Measurements from ENCODE around the gene ABCC1.

The ABCC1 gene

DNA sequence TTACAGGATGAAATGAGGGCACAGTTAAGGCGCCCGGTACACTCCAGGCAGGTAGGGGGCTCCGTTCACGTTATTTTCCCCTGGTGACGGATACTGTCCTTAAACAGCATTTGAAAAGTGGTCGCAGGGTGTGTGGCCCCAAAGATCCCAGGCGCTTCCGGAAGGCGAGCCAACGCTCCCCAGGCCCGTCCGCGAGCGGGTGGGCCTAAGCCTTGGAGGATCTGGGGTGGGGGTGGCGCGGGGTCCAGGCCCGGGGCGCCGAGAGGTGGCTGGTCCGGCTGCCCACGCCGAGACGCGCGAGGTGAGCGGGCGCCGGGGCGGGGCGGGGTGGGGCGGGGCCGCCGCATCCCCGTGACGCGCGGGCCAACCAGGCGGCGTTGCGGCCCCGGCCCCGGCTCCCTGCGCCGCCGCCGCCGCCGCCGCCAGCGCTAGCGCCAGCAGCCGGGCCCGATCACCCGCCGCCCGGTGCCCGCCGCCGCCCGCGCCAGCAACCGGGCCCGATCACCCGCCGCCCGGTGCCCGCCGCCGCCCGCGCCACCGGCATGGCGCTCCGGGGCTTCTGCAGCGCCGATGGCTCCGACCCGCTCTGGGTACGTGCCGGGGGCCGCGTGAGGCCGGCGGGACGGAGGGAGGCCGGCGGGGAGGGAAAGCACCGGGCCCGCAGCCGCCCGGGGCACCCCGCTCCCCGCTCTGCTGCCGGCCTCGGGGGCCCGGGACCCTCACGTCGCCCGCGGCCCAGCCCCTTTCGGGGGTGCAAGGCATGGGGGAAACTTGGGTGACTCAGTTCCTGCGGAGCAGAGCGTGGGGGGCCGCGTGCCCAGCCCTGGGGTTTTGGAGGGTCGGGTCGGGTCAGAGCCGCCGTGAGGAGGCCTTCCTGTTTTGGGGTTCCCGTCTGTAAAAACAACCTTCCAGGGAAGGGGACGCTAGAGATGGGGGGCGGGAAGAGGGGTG, at the start of gene ABCC1:
ABCC1 (plus strand) TSS at position 407 of the 951 bp plus-strand sequence; CDS start at position 543, 136 bp downstream.
- H3K4me3 ChIP-seq (ENCODE audit: low read depth, low read length), result peak within 1 kb of the TSS; percentile 96
- TF ChIP-seq, protein P1, sequence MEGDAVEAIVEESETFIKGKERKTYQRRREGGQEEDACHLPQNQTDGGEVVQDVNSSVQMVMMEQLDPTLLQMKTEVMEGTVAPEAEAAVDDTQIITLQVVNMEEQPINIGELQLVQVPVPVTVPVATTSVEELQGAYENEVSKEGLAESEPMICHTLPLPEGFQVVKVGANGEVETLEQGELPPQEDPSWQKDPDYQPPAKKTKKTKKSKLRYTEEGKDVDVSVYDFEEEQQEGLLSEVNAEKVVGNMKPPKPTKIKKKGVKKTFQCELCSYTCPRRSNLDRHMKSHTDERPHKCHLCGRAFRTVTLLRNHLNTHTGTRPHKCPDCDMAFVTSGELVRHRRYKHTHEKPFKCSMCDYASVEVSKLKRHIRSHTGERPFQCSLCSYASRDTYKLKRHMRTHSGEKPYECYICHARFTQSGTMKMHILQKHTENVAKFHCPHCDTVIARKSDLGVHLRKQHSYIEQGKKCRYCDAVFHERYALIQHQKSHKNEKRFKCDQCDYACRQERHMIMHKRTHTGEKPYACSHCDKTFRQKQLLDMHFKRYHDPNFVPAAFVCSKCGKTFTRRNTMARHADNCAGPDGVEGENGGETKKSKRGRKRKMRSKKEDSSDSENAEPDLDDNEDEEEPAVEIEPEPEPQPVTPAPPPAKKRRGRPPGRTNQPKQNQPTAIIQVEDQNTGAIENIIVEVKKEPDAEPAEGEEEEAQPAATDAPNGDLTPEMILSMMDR (IDR thresholded peaks at IDR 0.05; ENCODE audit: control insufficient read depth, extremely low read depth, insufficient read depth), result no peak
- no peak for DNase-seq (ENCODE audit: low read depth)

DNA sequence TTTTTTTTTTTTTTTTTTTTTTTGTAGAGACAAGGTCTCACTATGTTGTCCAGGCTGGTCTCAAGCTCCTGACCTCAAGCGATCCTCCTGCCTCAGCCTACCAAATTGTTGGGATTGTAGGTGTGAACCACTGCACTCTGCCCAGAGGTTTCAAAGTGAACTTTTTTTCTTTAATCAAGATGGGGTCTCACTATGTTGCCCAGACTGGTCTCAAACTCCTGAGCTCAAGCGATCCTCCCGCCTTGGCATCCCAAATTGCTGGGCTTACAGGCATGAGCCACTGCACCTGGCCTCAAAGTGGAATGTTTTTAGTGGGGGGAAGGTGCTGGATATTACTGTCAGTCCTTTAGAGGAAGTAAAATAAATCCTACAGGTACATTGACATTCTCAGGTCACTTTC, 49.1 kb upstream of the ABCC1 start:
- no peak for DNase-seq (ENCODE audit: low read depth)
- no peak overlapping the region for H3K4me3 ChIP-seq (ENCODE audit: low read depth, low read length)
- TF ChIP-seq, protein P1 (IDR thresholded peaks at IDR 0.05; ENCODE audit: control insufficient read depth, extremely low read depth, insufficient read depth), result no peak

DNA sequence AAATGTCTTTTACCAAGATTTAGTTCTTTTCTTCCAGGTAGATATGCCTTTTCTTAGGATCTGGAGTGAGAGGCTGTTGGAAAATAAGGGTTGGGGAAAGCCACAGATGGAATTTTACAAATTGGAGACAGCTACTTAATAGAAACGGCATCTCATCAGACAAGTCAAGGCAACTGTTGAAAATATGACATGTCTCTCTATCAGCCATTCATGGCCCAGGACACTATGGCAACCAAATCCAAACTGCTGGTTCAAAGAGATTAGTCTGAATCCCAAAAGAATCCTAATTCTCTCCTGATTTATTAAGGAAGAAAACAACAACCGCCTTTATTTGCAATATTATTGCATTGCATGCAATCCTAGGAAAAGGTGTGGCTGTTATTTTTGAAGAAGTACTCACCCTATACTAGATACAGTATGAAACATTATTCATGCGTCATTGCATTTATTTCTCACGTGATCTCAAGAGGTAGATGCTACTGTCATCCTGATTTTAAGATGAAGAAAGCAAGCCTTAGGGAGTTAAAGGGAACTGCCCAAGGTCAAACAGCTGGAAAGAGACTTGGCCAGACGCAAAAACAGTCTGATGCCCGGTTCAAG, 48.4 kb upstream of the ABCC1 start:
- TF ChIP-seq, protein P1 (IDR thresholded peaks at IDR 0.05; ENCODE audit: control insufficient read depth, extremely low read depth, insufficient read depth), result no peak

GRCh38 chr16:15903960-15904359, 45.5 kb upstream of the ABCC1 start:
- H3K4me3 ChIP-seq (ENCODE audit: low read depth, low read length), result no peak overlapping the region
- TF ChIP-seq, protein P1 (IDR thresholded peaks at IDR 0.05; ENCODE audit: control insufficient read depth, extremely low read depth, insufficient read depth), result no peak
- no peak for DNase-seq (ENCODE audit: low read depth)

More for the DNA sequence above, 48.4 kb upstream of the ABCC1 start:
- no peak overlapping the region for H3K4me3 ChIP-seq (ENCODE audit: low read depth, low read length)
- DNase-seq (ENCODE audit: low read depth), result no peak

DNA sequence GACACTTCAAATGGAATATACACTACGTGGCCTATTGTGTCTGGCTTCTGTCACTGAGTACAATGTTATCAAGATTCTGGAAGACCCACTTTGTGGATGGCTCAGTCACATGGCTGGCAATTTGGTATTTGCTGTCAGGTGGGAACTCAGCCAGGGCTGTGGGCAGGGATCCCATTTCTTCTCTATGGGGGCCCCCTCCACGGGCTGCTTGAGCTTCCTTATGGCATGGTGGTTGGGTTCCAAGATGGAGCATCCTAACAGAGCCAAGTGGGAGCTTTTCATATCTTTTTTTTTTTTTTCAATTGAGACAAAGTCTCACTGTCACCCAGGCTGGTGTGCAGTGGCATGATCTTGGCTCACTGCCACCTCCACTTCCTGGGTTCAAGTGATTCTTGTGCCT, 43.0 kb upstream of the ABCC1 start:
- no peak for DNase-seq (ENCODE audit: low read depth)
- TF ChIP-seq, protein P1 (IDR thresholded peaks at IDR 0.05; ENCODE audit: control insufficient read depth, extremely low read depth, insufficient read depth), result no peak
- no peak overlapping the region for H3K4me3 ChIP-seq (ENCODE audit: low read depth, low read length)

DNA sequence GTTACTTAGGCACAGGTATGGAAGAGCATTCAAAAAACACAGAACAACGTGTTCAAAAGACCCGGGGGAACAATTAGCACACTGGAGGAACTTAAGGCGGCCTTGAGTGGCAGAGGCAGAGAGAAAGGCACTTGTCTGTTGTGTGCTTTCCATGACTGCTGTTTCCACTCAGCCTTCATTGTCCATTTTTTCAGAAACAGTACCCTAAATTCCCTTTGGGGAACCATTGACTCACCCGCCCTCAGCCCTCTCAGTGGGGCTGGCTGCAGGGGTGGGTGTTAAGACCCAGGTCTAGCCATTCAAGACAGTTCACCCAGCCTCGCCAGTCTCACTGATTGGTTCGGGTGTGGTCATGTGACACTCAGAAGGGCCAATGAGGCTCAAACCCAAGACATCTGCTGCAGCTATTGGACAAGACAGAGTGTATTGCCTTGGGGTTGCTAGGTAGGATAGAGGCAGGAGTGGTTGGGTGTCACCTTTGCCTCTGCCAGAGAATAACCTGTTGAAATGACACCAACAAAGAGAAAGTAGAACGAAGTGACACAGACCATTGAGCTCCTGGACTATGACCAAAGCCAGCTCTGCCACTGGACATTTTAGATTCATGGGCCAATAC, 41.4 kb upstream of the ABCC1 start:
- no peak overlapping the region for H3K4me3 ChIP-seq (ENCODE audit: low read depth, low read length)
- DNase-seq (ENCODE audit: low read depth), result no peak
- TF ChIP-seq, protein P1 (IDR thresholded peaks at IDR 0.05; ENCODE audit: control insufficient read depth, extremely low read depth, insufficient read depth), result no peak
